Spleen (tissue), 7 donors: ENCODE results near the gene PRSS22.

Experiments used
- CTCF ChIP-seq, 11 experiments: fragments of 200-600 bp in 7 of 11; fragments of 450-650 bp in 4 of 11; sonication (generic) in 4 of 11; IDR thresholded peaks in 8 of 11; conservative IDR thresholded peaks in 3 of 11; 1 replicate in 7 of 11; 2 replicates in 4 of 11; pipeline versions ENCODE4 v1.4.0 to v1.8.0; 2016 to 2021; ENCODE audit warnings: antibody characterized with exemption in 11 of 11, inconsistent platforms in 4 of 11, mild to moderate bottlenecking in 1 of 11
- POLR2A ChIP-seq, 3 donors: fragments of 450-650 bp; IDR thresholded peaks; one replicate each; pipeline ENCODE4 v1.5.1; 2017; ENCODE audit warnings: antibody characterized with exemption in 3 of 3, mild to moderate bottlenecking in 1 of 3
- POLR2AphosphoS5 ChIP-seq, 3 donors: sonication (generic); formaldehyde crosslinking; IDR thresholded peaks; one replicate each; pipeline ENCODE4 v1.5.1; 2017; ENCODE audit warnings: antibody characterized with exemption in 3 of 3
- donor health status: DM: no; HTN: no; CAD: no; lungs with moderate emphysema.
- donor health status: DM: no; HTN: no; CAD: no.
- donor health status: DM: no; HTN: no; CAD: no.

- TF ChIP-seq POLR2A (IDR thresholded peaks at IDR 0.05) (no peak), CTCF (IDR thresholded peaks at IDR 0.05 in 8 of 11, conservative IDR thresholded peaks at IDR 0.05 in 3 of 11) (no peak), POLR2AphosphoS5 (IDR thresholded peaks at IDR 0.05) (no peak)
These were observed 22.1 kb downstream of the PRSS22 start for GRCh38 chr16:2835638-2836493.
